WERI-Rb-1 (cell line): Measurements from ENCODE around the gene HMGB1.

ENCODE experiments used
- DNase-seq: peaks from one replicate; pipeline ENCODE4 v3.0.0-alpha.2; 2020
- H3K27ac ChIP-seq: fragments of 250-450 bp; sonication (Bioruptor Pico); 2 replicates; pipeline ENCODE4 v1.5.1; 2020; ENCODE audit warnings: mild to moderate bottlenecking, moderate library complexity
- H3K27me3 ChIP-seq: fragments of 250-450 bp; sonication (Bioruptor Pico); 2 replicates; pipeline ENCODE4 v1.5.1; 2021; ENCODE audit warnings: mild to moderate bottlenecking, low read depth, moderate library complexity; ENCODE audit not compliant: insufficient read depth, severe bottlenecking
- H3K36me3 ChIP-seq: fragments of 250-450 bp; sonication (Bioruptor Pico); 2 replicates; pipeline ENCODE4 v1.5.1; 2020; ENCODE audit warnings: mild to moderate bottlenecking, moderate library complexity
- H3K4me3 ChIP-seq: 2 replicates; pipeline ENCODE4 v1.5.1; 2011; ENCODE audit warnings: low read depth, mild to moderate bottlenecking, control low read depth, low read length
- H3K9me3 ChIP-seq: fragments of 250-450 bp; sonication (Bioruptor Pico); 2 replicates; pipeline ENCODE4 v1.5.1; 2021; ENCODE audit warnings: mild to moderate bottlenecking, moderate library complexity; ENCODE audit not compliant: severe bottlenecking
- CTCF ChIP-seq: IDR thresholded peaks from 2 replicates; pipeline ENCODE4 v1.5.1; 2011; ENCODE audit warnings: low read depth, mild to moderate bottlenecking, control low read depth, inconsistent platforms, low read length

HMGB1 gene

DNA sequence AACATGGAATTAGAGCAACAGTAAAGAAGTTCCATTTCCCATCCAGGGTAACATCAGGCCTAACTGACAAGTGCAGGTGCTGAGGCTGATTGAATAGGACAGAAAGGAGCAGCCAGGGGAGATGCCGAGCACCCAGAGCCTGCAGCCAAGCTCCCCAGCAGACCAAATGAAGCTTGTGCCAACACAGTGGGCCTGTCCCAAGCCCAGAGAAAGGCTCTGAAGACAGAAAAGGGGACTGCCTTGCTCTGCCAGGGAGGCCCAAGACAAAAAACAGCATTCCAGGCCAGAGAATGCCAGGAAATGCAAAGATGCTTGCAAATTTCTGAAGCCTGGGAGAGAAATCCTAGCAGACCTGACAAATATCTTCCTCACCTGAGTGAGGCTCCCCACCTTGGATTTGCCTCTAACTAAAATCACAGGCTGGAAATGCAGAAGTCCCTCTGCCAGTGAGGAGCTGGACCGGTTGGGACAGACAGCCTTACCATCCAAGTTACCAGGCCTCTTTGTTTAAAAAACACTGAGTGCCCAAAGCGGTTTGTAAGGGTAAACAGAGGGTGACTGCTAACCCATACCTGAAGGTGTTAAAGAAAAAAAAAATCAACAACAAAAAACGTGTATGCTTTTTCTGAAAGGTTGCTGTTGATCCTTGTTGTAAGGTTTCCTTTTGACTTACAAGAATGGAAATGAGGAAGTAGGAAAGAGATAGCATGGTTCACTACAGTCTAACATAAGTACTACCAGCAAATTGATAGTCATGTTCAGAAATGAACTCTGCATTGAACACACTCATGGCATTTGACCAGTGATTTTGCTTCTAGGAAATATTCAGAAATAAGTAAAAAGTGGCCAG is 11.8 kb upstream of the HMGB1 start:
- Histone ChIP-seq H3K9me3 (no peaks in the 10 kb centered on the region), H3K27me3 (no peaks in the 10 kb centered on the region), H3K4me3 (no peak overlapping the region), H3K27ac (no peak overlapping the region), H3K36me3 (no peaks in the 10 kb centered on the region)
- DNase-seq, result no peak
- no peak for TF ChIP-seq CTCF

GRCh38 chr13:30473675-30474074 is 7.9 kb upstream of the HMGB1 start:
- DNase-seq, result no peak
- no peaks in the 10 kb centered on the region for H3K27me3 ChIP-seq
- TF ChIP-seq CTCF, result no peak
- no peaks in the 10 kb centered on the region for H3K36me3 ChIP-seq
- H3K4me3 ChIP-seq, result no peak overlapping the region
- H3K9me3 ChIP-seq, result no peaks in the 10 kb centered on the region
- no peak overlapping the region for H3K27ac ChIP-seq

DNA sequence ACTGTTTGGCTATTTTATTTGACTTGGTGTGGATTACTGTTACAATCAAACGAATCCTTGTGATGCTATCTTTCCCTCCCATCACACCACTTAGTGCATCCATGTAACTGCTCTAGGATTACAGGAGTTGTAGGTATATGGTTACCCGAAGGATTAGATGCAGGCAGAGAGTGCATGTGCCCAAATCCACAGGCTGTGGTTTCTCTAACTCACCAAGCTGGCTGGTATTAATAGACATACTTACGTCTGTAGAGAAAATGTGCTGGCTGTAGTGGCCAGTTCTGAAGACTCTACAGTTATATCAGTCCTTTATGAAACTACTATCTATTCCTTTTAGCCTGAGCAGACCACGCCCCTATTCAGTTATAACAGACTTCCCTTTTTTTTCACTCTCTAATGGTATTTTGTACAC is 1.1 kb upstream of the HMGB1 start:
- Histone ChIP-seq H3K4me3 (peak overlapping the region; percentile 50), H3K36me3 (peaks cover 16% of the 10 kb centered on the region), H3K9me3 (no peaks in the 10 kb centered on the region), H3K27ac (peak overlapping the region; percentile 98; the same call in 1 of the 2 replicates), H3K27me3 (no peaks in the 10 kb centered on the region)
- no peak for TF ChIP-seq CTCF
- peak; percentile 17 for DNase-seq

DNA sequence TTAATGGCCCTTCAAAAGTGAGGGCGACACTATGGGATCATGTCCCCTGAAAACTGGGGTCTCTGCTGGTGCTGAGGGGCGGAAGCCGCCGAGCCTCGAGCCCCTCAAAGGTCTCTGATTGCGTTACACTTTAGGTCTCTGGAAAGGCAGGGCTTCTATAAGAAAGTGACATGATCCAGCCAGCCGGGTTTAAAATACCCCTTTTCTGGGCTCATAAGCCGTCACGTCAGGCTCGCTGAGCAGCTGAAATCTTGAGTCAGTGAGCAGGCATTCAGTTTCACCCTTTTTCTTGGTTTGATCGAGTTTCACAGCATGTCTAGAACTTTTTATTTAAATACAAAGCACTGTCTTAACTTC is 600 bp upstream of the HMGB1 start:
- H3K9me3 ChIP-seq, result no peaks in the 10 kb centered on the region
- no peak for TF ChIP-seq CTCF
- no peak for DNase-seq
- H3K27ac ChIP-seq, result peak overlapping the region; percentile 98
- no peaks in the 10 kb centered on the region for H3K27me3 ChIP-seq
- peaks cover 21% of the 10 kb centered on the region for H3K36me3 ChIP-seq
- H3K4me3 ChIP-seq, result peak overlapping the region; percentile 50

DNA sequence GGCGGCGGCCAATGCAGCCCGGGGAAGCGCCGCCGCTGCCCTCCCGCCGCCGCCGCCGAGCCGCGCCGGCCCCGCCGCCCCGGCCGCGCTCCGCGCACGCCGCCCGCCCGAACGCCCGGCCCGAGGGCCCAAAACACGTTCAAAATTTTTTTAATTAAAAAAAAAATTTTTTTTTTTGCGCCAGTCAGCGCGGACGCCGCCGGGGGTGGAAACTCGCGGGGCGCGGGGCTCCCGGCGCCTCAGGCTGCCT is 468 bp downstream of the HMGB1 start:
- Histone ChIP-seq H3K36me3 (peaks cover 22% of the 10 kb centered on the region), H3K9me3 (no peaks in the 10 kb centered on the region), H3K27me3 (no peaks in the 10 kb centered on the region), H3K4me3 (peak overlapping the region; percentile 50), H3K27ac (peak overlapping the region; percentile 98)
- no peak for DNase-seq
- TF ChIP-seq CTCF, result no peak
